Measurements from ENCODE around the gene PCDHGA6. TPM values are rescaled to one million over a fixed set of nuclear protein-coding genes. Genes with fewer than 3 reads are reported as not detected.
"Not testable (repeated sequence)": the region's sequence is repeated elsewhere in the genome, so short reads cannot be mapped to it uniquely, and the experiment has no call there.

The PCDHGA6 gene
- 0.60 and 0.80 TPM in 2 replicates for total RNA-seq
- long read RNA-seq, result 0 reads

GRCh38 chr5:141373673-141374317 is at the start of gene PCDHGA6:
Gene PCDHGA6 (plus strand): TSS chr5:141373891. CDS start chr5:141374084, 193 bp downstream.
- TF ChIP-seq CTCF (IDR thresholded peaks at IDR 0.05; ENCODE audit: unreplicated experiment), result no peak
- no peaks in the 10 kb centered on the region for H3K4me1 Mint-ChIP-seq (ENCODE audit: low read depth)
- H3K9me3 Mint-ChIP-seq (ENCODE audit: low read depth), result peaks cover 55% of the 10 kb centered on the region
- H3K4me3 Mint-ChIP-seq (ENCODE audit: low read depth), result no peak within 1 kb of the TSS
- peaks cover 20% of the 10 kb centered on the region for H3K36me3 Mint-ChIP-seq (ENCODE audit: insufficient read depth)
- no peaks in the 10 kb centered on the region for H3K27me3 Mint-ChIP-seq
- no peak for DNase-seq (ENCODE audit: low spot score, unreplicated experiment)
- no peak within 1 kb of the TSS for H3K27ac Mint-ChIP-seq

GRCh38 chr5:141326088-141326854 is 47.4 kb upstream of the PCDHGA6 start:
- H3K9me3 Mint-ChIP-seq (ENCODE audit: low read depth), result peaks cover 44% of the 10 kb centered on the region
- H3K27ac Mint-ChIP-seq, result peak overlapping the region; percentile 95
- H3K4me1 Mint-ChIP-seq (ENCODE audit: low read depth), result no peaks in the 10 kb centered on the region
- peaks cover 18% of the 10 kb centered on the region for H3K36me3 Mint-ChIP-seq (ENCODE audit: insufficient read depth)
- TF ChIP-seq CTCF (IDR thresholded peaks at IDR 0.05; ENCODE audit: unreplicated experiment), result peak; percentile 59
- DNase-seq (ENCODE audit: low spot score, unreplicated experiment), result no peak
- H3K4me3 Mint-ChIP-seq (ENCODE audit: low read depth), result peak overlapping the region; percentile 77
- no peaks in the 10 kb centered on the region for H3K27me3 Mint-ChIP-seq

GRCh38 chr5:141328231-141328630 is 45.5 kb upstream of the PCDHGA6 start:
- Mint-ChIP-seq H3K27ac (no peak overlapping the region), H3K9me3 (ENCODE audit: low read depth) (peaks cover 42% of the 10 kb centered on the region), H3K4me3 (ENCODE audit: low read depth) (no peak overlapping the region), H3K27me3 (no peaks in the 10 kb centered on the region), H3K4me1 (ENCODE audit: low read depth) (no peaks in the 10 kb centered on the region), H3K36me3 (ENCODE audit: insufficient read depth) (peaks cover 20% of the 10 kb centered on the region)
- no peak for DNase-seq (ENCODE audit: low spot score, unreplicated experiment)
- TF ChIP-seq CTCF (IDR thresholded peaks at IDR 0.05; ENCODE audit: unreplicated experiment), result no peak

GRCh38 chr5:141330299-141331080 is 43.2 kb upstream of the PCDHGA6 start, which contains the start of gene PCDHGA1:
Gene PCDHGA1 (plus strand): TSS chr5:141330514.
- H3K27ac Mint-ChIP-seq, result no peak within 1 kb of the TSS

GRCh38 chr5:141332571-141332970 is 41.1 kb upstream of the PCDHGA6 start:
- H3K27ac Mint-ChIP-seq; H3K4me3 Mint-ChIP-seq (ENCODE audit: low read depth); H3K4me1 Mint-ChIP-seq (ENCODE audit: low read depth); DNase-seq (ENCODE audit: low spot score, unreplicated experiment); H3K27me3 Mint-ChIP-seq: not testable (repeated sequence)
- peaks cover 23% of the 10 kb centered on the region for H3K36me3 Mint-ChIP-seq (ENCODE audit: insufficient read depth)
- H3K9me3 Mint-ChIP-seq (ENCODE audit: low read depth), result peaks cover 56% of the 10 kb centered on the region

More at GRCh38 chr5:141330299-141331080, 43.2 kb upstream of the PCDHGA6 start, which contains the start of gene PCDHGA1:
- no peak for DNase-seq (ENCODE audit: low spot score, unreplicated experiment)
- Mint-ChIP-seq H3K4me3 (ENCODE audit: low read depth) (no peak within 1 kb of the TSS), H3K9me3 (ENCODE audit: low read depth) (peaks cover 54% of the 10 kb centered on the region), H3K4me1 (ENCODE audit: low read depth) (no peaks in the 10 kb centered on the region), H3K36me3 (ENCODE audit: insufficient read depth) (peaks cover 24% of the 10 kb centered on the region), H3K27me3 (no peaks in the 10 kb centered on the region)
- TF ChIP-seq CTCF (IDR thresholded peaks at IDR 0.05; ENCODE audit: unreplicated experiment), result no peak

Data from progenitor cell of endocrine pancreas (in vitro differentiated cells).